Loucy (cell line): ENCODE measurements around the gene RAD51B.

Experiments
- H2AFZ ChIP-seq: fragments of 200-600 bp; sonication (generic); 2 replicates; pipeline ENCODE4 v1.6.0; 2016; ENCODE audit warnings: antibody characterized with exemption, mild to moderate bottlenecking, low read length, moderate library complexity
- H3F3A ChIP-seq: fragments of 200-600 bp; 2 replicates; pipeline ENCODE4 v1.6.0; 2016; ENCODE audit warnings: antibody characterized with exemption, low read depth, mild to moderate bottlenecking
- H3K27me3 ChIP-seq: fragments of 200-600 bp; sonication (generic); 2 replicates; pipeline ENCODE4 v1.6.1; 2014; ENCODE audit warnings: low read length, mild to moderate bottlenecking; ENCODE audit not compliant: insufficient read depth, poor library complexity, severe bottlenecking
- H3K36me3 ChIP-seq: fragments of 200-600 bp; sonication (generic); 2 replicates; pipeline ENCODE4 v1.6.1; 2016; ENCODE audit warnings: low read length; ENCODE audit not compliant: insufficient read depth
- H3K4me1 ChIP-seq: fragments of 200-600 bp; sonication (generic); 2 replicates; pipeline ENCODE4 v1.5.1; 2014; ENCODE audit warnings: low read length, mild to moderate bottlenecking; ENCODE audit not compliant: insufficient read depth, poor library complexity, severe bottlenecking
- H3K4me2 ChIP-seq: fragments of 200-600 bp; sonication (generic); 2 replicates; pipeline ENCODE4 v1.6.0; 2014; ENCODE audit warnings: antibody characterized with exemption, low read length, low read depth, mild to moderate bottlenecking; ENCODE audit not compliant: poor library complexity, severe bottlenecking
- H3K4me3 ChIP-seq: fragments of 200-600 bp; sonication (generic); 2 replicates; pipeline ENCODE4 v1.5.1; 2014; ENCODE audit warnings: low read length, mild to moderate bottlenecking, mixed read lengths; ENCODE audit not compliant: poor library complexity, severe bottlenecking
- H3K79me2 ChIP-seq: fragments of 200-600 bp; sonication (generic); 2 replicates; pipeline ENCODE4 v1.6.1; 2014; ENCODE audit warnings: low read length; ENCODE audit not compliant: insufficient read depth
- H3K9ac ChIP-seq: fragments of 200-600 bp; sonication (generic); 2 replicates; pipeline ENCODE4 v1.6.0; 2014; ENCODE audit warnings: mild to moderate bottlenecking, low read depth, low read length, moderate library complexity; ENCODE audit not compliant: poor library complexity, severe bottlenecking
- H3K9me2 ChIP-seq: fragments of 200-600 bp; sonication (generic); replicated peaks from 2 replicates; pipeline ENCODE4 v1.6.1; 2016; ENCODE audit warnings: low read depth, low read length, mixed read lengths
- H3K9me3 ChIP-seq: fragments of 200-600 bp; sonication (generic); 2 replicates; pipeline ENCODE4 v1.6.1; 2014; ENCODE audit warnings: mild to moderate bottlenecking, antibody characterized with exemption, low read length, low read depth; ENCODE audit not compliant: insufficient read depth
- H4K20me1 ChIP-seq: fragments of 200-600 bp; sonication (generic); 2 replicates; pipeline ENCODE4 v1.6.0; 2014; ENCODE audit warnings: antibody characterized with exemption, low read length, mild to moderate bottlenecking; ENCODE audit not compliant: insufficient read depth, poor library complexity, severe bottlenecking
- CTCF ChIP-seq: fragments of 200-600 bp; sonication (generic); conservative IDR thresholded peaks from 2 replicates; pipeline ENCODE4 v1.5.1; 2014; ENCODE audit warnings: mild to moderate bottlenecking, antibody characterized with exemption, low read length
- EZH2phosphoT487 ChIP-seq: fragments of 200-600 bp; IDR thresholded peaks from 2 replicates; pipeline ENCODE4 v1.6.1; 2018; ENCODE audit warnings: antibody characterized with exemption, mild to moderate bottlenecking, moderate library complexity, borderline replicate concordance

Gene RAD51B

GRCh38 chr14:68701001-68701741, 881.6 kb downstream of the RAD51B start:
- Histone ChIP-seq H3F3A (no peaks in the 10 kb centered on the region), H3K4me2 (no peak overlapping the region), H3K4me1 (peaks cover 10% of the 10 kb centered on the region), H3K9me3 (no peaks in the 10 kb centered on the region), H2AFZ (no peak overlapping the region), H4K20me1 (no peaks in the 10 kb centered on the region), H3K27me3 (no peaks in the 10 kb centered on the region), H3K9ac (no peak overlapping the region), H3K36me3 (no peaks in the 10 kb centered on the region), H3K4me3 (no peak overlapping the region), H3K9me2 (no peaks in the 10 kb centered on the region), H3K79me2 (no peaks in the 10 kb centered on the region)
- TF ChIP-seq EZH2phosphoT487 (no peak), CTCF (no peak)

DNA sequence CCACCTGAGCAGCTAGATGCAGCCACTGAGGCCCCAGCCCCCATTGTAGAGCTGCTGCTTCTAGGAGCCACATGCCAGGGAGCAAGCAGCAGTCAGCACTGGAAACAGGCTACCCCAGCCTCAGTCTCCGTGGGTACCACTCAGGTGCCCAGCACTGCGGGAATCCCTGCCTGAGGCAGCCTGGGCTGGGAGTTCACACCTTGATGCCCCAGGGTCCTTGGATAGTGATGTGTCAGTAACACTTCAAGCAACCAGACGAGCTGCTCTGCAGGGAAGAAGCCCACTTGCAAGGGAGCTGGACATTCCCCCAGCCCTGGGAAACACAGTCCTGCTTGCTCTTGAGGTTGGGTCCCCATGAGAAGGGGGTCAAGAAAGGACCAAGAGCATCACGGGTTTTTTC, 882.6 kb downstream of the RAD51B start:
- no peaks in the 10 kb centered on the region for H3K36me3 ChIP-seq
- H3K27me3 ChIP-seq, result no peaks in the 10 kb centered on the region
- H2AFZ ChIP-seq, result no peak overlapping the region
- no peak overlapping the region for H3K9ac ChIP-seq
- no peaks in the 10 kb centered on the region for H4K20me1 ChIP-seq
- no peak overlapping the region for H3K4me3 ChIP-seq
- TF ChIP-seq CTCF (no peak), EZH2phosphoT487 (no peak)
- no peaks in the 10 kb centered on the region for H3F3A ChIP-seq
- no peaks in the 10 kb centered on the region for H3K9me2 ChIP-seq
- H3K9me3 ChIP-seq, result no peaks in the 10 kb centered on the region
- peaks cover 10% of the 10 kb centered on the region for H3K4me1 ChIP-seq
- H3K4me2 ChIP-seq, result no peak overlapping the region
- no peaks in the 10 kb centered on the region for H3K79me2 ChIP-seq

DNA sequence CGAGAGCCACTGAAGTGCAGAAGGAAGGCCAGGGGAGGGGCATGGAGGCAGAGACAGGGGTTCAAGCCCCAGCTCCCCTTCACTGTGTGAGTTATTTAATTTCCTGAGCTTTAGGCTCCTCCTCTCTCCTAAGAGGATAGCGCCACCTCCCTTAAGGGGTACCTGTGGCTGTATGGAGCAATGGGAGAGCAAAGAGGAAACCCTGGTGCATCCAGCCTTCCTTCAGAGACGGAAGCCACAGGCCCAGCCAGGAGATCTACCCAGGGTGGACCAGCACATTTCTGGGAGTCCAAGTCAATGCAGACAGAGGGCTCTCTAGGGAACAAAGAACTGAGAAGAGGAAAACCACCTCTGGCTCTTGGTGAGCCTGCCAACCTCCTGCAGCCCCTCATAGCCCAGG, 883.0 kb downstream of the RAD51B start:
- no peaks in the 10 kb centered on the region for H3K79me2 ChIP-seq
- H3K9me3 ChIP-seq, result no peaks in the 10 kb centered on the region
- H3K36me3 ChIP-seq, result no peaks in the 10 kb centered on the region
- H3K4me3 ChIP-seq, result no peak overlapping the region
- no peak for TF ChIP-seq CTCF
- no peak for TF ChIP-seq EZH2phosphoT487
- H3K27me3 ChIP-seq, result no peaks in the 10 kb centered on the region
- H3K4me1 ChIP-seq, result peaks cover 6% of the 10 kb centered on the region
- H3F3A ChIP-seq, result no peaks in the 10 kb centered on the region
- H3K4me2 ChIP-seq, result no peak overlapping the region
- no peaks in the 10 kb centered on the region for H4K20me1 ChIP-seq
- H3K9me2 ChIP-seq, result no peaks in the 10 kb centered on the region
- H3K9ac ChIP-seq, result no peak overlapping the region
- no peak overlapping the region for H2AFZ ChIP-seq
